HepG2 (cell line): ENCODE results near the gene OPRL1. TPM values are rescaled to one million over a fixed set of nuclear protein-coding genes. Genes with fewer than 3 reads are reported as not detected.

Experiments used
- FOXK2 ChIP-seq: fragments of 450-650 bp; IDR thresholded peaks from 2 replicates; pipeline ENCODE4 v1.6.1; 2016
- FUBP1 ChIP-seq: sonication (generic); formaldehyde crosslinking; IDR thresholded peaks from 2 replicates; pipeline ENCODE4 v1.5.1; 2020; ENCODE audit warnings: missing genetic modification reagents, mild to moderate bottlenecking, borderline replicate concordance
- IKZF4 ChIP-seq: sonication (generic); formaldehyde crosslinking; IDR thresholded peaks from 2 replicates; pipeline ENCODE4 v1.5.1; 2020; ENCODE audit warnings: borderline replicate concordance, mild to moderate bottlenecking, low read depth, missing genetic modification reagents; ENCODE audit errors: not compliant biosample characterization
- KLF6 ChIP-seq: IDR thresholded peaks from 2 replicates; pipeline ENCODE4 v1.8.0; 2016; ENCODE audit warnings: missing biosample characterization, missing genetic modification reagents
- MAF1 ChIP-seq: sonication (generic); formaldehyde crosslinking; IDR thresholded peaks from 2 replicates; pipeline ENCODE4 v1.5.0; 2020; ENCODE audit warnings: missing genetic modification reagents, borderline replicate concordance
- MBD4 ChIP-seq: IDR thresholded peaks from 2 replicates; pipeline ENCODE4 v1.6.1; 2012; ENCODE audit warnings: low read length, inconsistent platforms, borderline replicate concordance
- NFRKB ChIP-seq: fragments of 450-650 bp; IDR thresholded peaks from 2 replicates; pipeline ENCODE4 v1.6.1; 2017
- NR3C1 ChIP-seq: sonication (generic); formaldehyde crosslinking; IDR thresholded peaks from 2 replicates; pipeline ENCODE4 v1.4.0; 2020; ENCODE audit warnings: missing genetic modification reagents
- SKIL ChIP-seq: sonication (generic); formaldehyde crosslinking; IDR thresholded peaks from 2 replicates; pipeline ENCODE4 v1.8.0; 2022; ENCODE audit warnings: missing genetic modification reagents, mild to moderate bottlenecking, moderate library complexity, borderline replicate concordance
- SNRNP70 ChIP-seq: fragments of 200-400 bp; formaldehyde crosslinking; IDR thresholded peaks from 2 replicates; pipeline ENCODE4 v1.6.1; 2017; ENCODE audit warnings: mild to moderate bottlenecking, low read depth, low read length, moderate library complexity
- ZFAT ChIP-seq: sonication (generic); formaldehyde crosslinking; conservative IDR thresholded peaks from 2 replicates; pipeline ENCODE4 v1.8.1; 2023; ENCODE audit warnings: missing genetic modification reagents, inconsistent platforms
- ZFP90 ChIP-seq: sonication (generic); formaldehyde crosslinking; IDR thresholded peaks from 2 replicates; pipeline ENCODE4 v1.8.0; 2022; ENCODE audit warnings: missing genetic modification reagents, mild to moderate bottlenecking, inconsistent platforms, borderline replicate concordance
- ZNF17 ChIP-seq: sonication (generic); formaldehyde crosslinking; IDR thresholded peaks from 2 replicates; pipeline ENCODE4 v1.5.0; 2020; ENCODE audit warnings: mild to moderate bottlenecking, missing genetic modification reagents
- ZNF225 ChIP-seq: sonication (generic); formaldehyde crosslinking; IDR thresholded peaks from 2 replicates; pipeline ENCODE4 v1.4.0; 2020; ENCODE audit warnings: mild to moderate bottlenecking, missing genetic modification reagents
- ZNF232 ChIP-seq: sonication (generic); formaldehyde crosslinking; IDR thresholded peaks from 2 replicates; pipeline ENCODE4 v1.4.0; 2020; ENCODE audit warnings: missing genetic modification reagents, borderline replicate concordance
- ZNF280B ChIP-seq: sonication (generic); formaldehyde crosslinking; IDR thresholded peaks from 2 replicates; pipeline ENCODE4 v1.5.0; 2020; ENCODE audit warnings: missing genetic modification reagents, mild to moderate bottlenecking, borderline replicate concordance
- ZNF484 ChIP-seq: sonication (generic); formaldehyde crosslinking; IDR thresholded peaks from 2 replicates; pipeline ENCODE4 v1.5.1; 2020; ENCODE audit warnings: mild to moderate bottlenecking, low read depth, missing genetic modification reagents, borderline replicate concordance
- ZNF772 ChIP-seq: sonication (generic); formaldehyde crosslinking; IDR thresholded peaks from 2 replicates; pipeline ENCODE4 v1.5.0; 2020; ENCODE audit warnings: mild to moderate bottlenecking, missing genetic modification reagents
- ZNF773 ChIP-seq: sonication (generic); formaldehyde crosslinking; IDR thresholded peaks from 2 replicates; pipeline ENCODE4 v1.4.0; 2020; ENCODE audit warnings: missing genetic modification reagents, borderline replicate concordance
- ZNF879 ChIP-seq: sonication (generic); formaldehyde crosslinking; IDR thresholded peaks from 2 replicates; pipeline ENCODE4 v1.8.1; 2023; ENCODE audit warnings: missing genetic modification reagents
- ZNF891 ChIP-seq: sonication (generic); formaldehyde crosslinking; IDR thresholded peaks from 2 replicates; pipeline ENCODE4 v1.5.0; 2020; ENCODE audit warnings: mild to moderate bottlenecking, missing genetic modification reagents
- ZSCAN21 ChIP-seq: sonication (generic); formaldehyde crosslinking; IDR thresholded peaks from 2 replicates; pipeline ENCODE4 v1.8.0; 2022; ENCODE audit warnings: mild to moderate bottlenecking, missing genetic modification reagents, moderate library complexity, borderline replicate concordance
- ZSCAN22 ChIP-seq: sonication (generic); formaldehyde crosslinking; IDR thresholded peaks from 2 replicates; pipeline ENCODE4 v1.4.0; 2020; ENCODE audit warnings: mild to moderate bottlenecking, missing genetic modification reagents
- polyA plus RNA-seq, 8 experiments: library from polyadenylated mRNA; depleted of rRNA in 3 of 8; stranded (reverse) in 7 of 8; unstranded in 1 of 8; fragments of >200 nt; fragmentation: Illumina TruSeq in 4 of 8; extraction: Trizol in 4 of 8; gene quantifications; 2 replicates each; pipeline versions ENCODE4 v1.2.1 to v1.2.3, GENCODE V29; 2011 to 2016; ENCODE audit warnings: low read depth in 4 of 8, missing spikeins in 1 of 8, mixed read lengths in 1 of 8; ENCODE audit not compliant: insufficient read depth in 1 of 8
- total RNA-seq, 5 experiments: library from RNA; depleted of rRNA; stranded (reverse); fragments of >200 nt; fragmentation: Illumina TruSeq; extraction: Trizol; gene quantifications; 2 replicates each; pipeline ENCODE4 v1.2.3, GENCODE V29; 2016; ENCODE audit warnings: low read depth in 1 of 5

Gene OPRL1
- total and polyA plus RNA-seq, 2 of the 13 experiments (the other 11 are each of a cell fraction or from before 2014, with no cell fraction given), result 0.35 to 0.71 TPM

GRCh38 chr20:64036346-64037198 lies 43.3 kb upstream of the OPRL1 start (continued):
- TF ChIP-seq ZNF280B (CRISPR knock-in tag), result no peak
- peak; percentile 76 for TF ChIP-seq ZSCAN21 (CRISPR knock-in tag)
- no peak for TF ChIP-seq FUBP1 (CRISPR knock-in tag)
- TF ChIP-seq ZNF232, result peak; percentile 11; the same call in 1 of the 2 replicates
- no peak for TF ChIP-seq NFRKB
- no peak for TF ChIP-seq SNRNP70
- no peak for TF ChIP-seq MBD4
- TF ChIP-seq ZNF484, result peak; percentile 6; the same call in 1 of the 2 replicates
- TF ChIP-seq SKIL (CRISPR knock-in tag), result no peak
- no peak for TF ChIP-seq IKZF4 (CRISPR knock-in tag)
- TF ChIP-seq ZNF773, result 0 out of 2 replicates have a peak, but pooled peaks have one; percentile 13
- TF ChIP-seq FOXK2, result no peak
- TF ChIP-seq ZNF891 (CRISPR knock-in tag), result peak; percentile 76
- no peak for TF ChIP-seq ZFAT (CRISPR knock-in tag)
- no peak for TF ChIP-seq ZSCAN22 (CRISPR knock-in tag)
- 0 out of 2 replicates have a peak, but pooled peaks have one; percentile 15 for TF ChIP-seq NR3C1 (CRISPR knock-in tag)
- no peak for TF ChIP-seq MAF1 (CRISPR knock-in tag)
- no peak for TF ChIP-seq ZNF17 (CRISPR knock-in tag)
- TF ChIP-seq ZNF879 (CRISPR knock-in tag), result no peak
- no peak; the same call in 1 of the 2 replicates for TF ChIP-seq ZNF772 (CRISPR knock-in tag)
- no peak for TF ChIP-seq KLF6 (CRISPR knock-in tag)
- TF ChIP-seq ZNF225 (CRISPR knock-in tag), result no peak; the same call in 1 of the 2 replicates
- no peak; the same call in 1 of the 2 replicates for TF ChIP-seq ZFP90
